Naive thymus-derived CD4-positive, alpha-beta T cell (primary cell): Measurements from ENCODE around the gene SCO1. TPM values are rescaled to one million over a fixed set of nuclear protein-coding genes. Genes with fewer than 3 reads are reported as not detected.

ENCODE experiments used
- ATAC-seq: fragments of 150-1000 bp; cut with Tn5 transposase; 2 replicates; pipeline ENCODE4 v1.10.0; 2021; ENCODE audit warnings: mild to moderate bottlenecking, moderate library complexity
- CTCF ChIA-PET: fragments of 350-600 bp; sonication (Branson Sonifier 250); formaldehyde crosslinking; loops from one replicate; lab custom pipeline; 2021; ENCODE audit warnings: antibody characterized with exemption; lab: Charles Lee
- POLR2A ChIA-PET: fragments of 350-600 bp; sonication (Branson Sonifier 250); formaldehyde crosslinking; loops from one replicate; lab custom pipeline; 2021; ENCODE audit warnings: antibody characterized with exemption, inconsistent platforms; lab: Charles Lee
- DNase-seq, 9 donors: peaks; one replicate each; pipeline versions ENCODE4 v3.0.0 to v3.0.0-alpha.2; 2020 to 2022; ENCODE audit warnings: mixed read lengths in 1 of 9
- H3K27ac ChIP-seq: one replicate; pipeline ENCODE4 v1.7.0; 2013; ENCODE audit warnings: mild to moderate bottlenecking, low read depth, low read length, moderate library complexity
- H3K27me3 ChIP-seq, 2 donors: one replicate each; pipeline ENCODE4 v1.7.0; 2013; ENCODE audit warnings: low read length in 2 of 2, mild to moderate bottlenecking in 2 of 2, moderate library complexity in 2 of 2; ENCODE audit not compliant: control insufficient read depth in 2 of 2, insufficient read depth in 2 of 2
- H3K36me3 ChIP-seq, 3 experiments: 1 replicate in 2 of 3; 2 replicates in 1 of 3; pipeline ENCODE4 v1.7.0; 2013; ENCODE audit warnings: low read length in 3 of 3, mild to moderate bottlenecking in 3 of 3, moderate library complexity in 1 of 3; ENCODE audit not compliant: insufficient read depth in 3 of 3, control insufficient read depth in 2 of 3
- H3K4me1 ChIP-seq, 2 donors: one replicate each; pipeline ENCODE4 v1.7.0; 2013; ENCODE audit warnings: low read length in 2 of 2, mild to moderate bottlenecking in 2 of 2, moderate library complexity in 1 of 2; ENCODE audit not compliant: control insufficient read depth in 2 of 2, insufficient read depth in 2 of 2
- H3K4me3 ChIP-seq: 2 replicates; pipeline ENCODE4 v1.7.0; 2013; ENCODE audit warnings: mild to moderate bottlenecking, low read length
- H3K9me3 ChIP-seq, 3 experiments: 1 replicate in 2 of 3; 2 replicates in 1 of 3; pipeline ENCODE4 v1.7.0; 2013; ENCODE audit warnings: low read length in 3 of 3; ENCODE audit not compliant: control insufficient read depth in 2 of 3
- H3K27ac Mint-ChIP-seq, 9 donors: one replicate each; pipeline ENCODE4 v1.8.0; 2020 to 2022; ENCODE audit warnings: mixed read lengths in 9 of 9, mild to moderate bottlenecking in 8 of 9, moderate library complexity in 5 of 9, inconsistent platforms in 2 of 9
- H3K27me3 Mint-ChIP-seq, 5 donors: one replicate each; pipeline ENCODE4 v1.8.0; 2021 to 2022; ENCODE audit warnings: mixed read lengths in 5 of 5, mild to moderate bottlenecking in 1 of 5
- H3K36me3 Mint-ChIP-seq, 5 donors: one replicate each; pipeline ENCODE4 v1.8.0; 2020 to 2022; ENCODE audit warnings: mixed read lengths in 5 of 5, mild to moderate bottlenecking in 3 of 5, inconsistent platforms in 1 of 5
- H3K4me1 Mint-ChIP-seq, 7 donors: one replicate each; pipeline ENCODE4 v1.8.0; 2020 to 2022; ENCODE audit warnings: mixed read lengths in 7 of 7, mild to moderate bottlenecking in 3 of 7, inconsistent platforms in 1 of 7
- H3K4me3 Mint-ChIP-seq, 10 donors: one replicate each; pipeline ENCODE4 v1.8.0; 2020 to 2022; ENCODE audit warnings: mild to moderate bottlenecking in 10 of 10, mixed read lengths in 10 of 10, moderate library complexity in 6 of 10, inconsistent platforms in 2 of 10
- H3K9me3 Mint-ChIP-seq, 11 donors: one replicate each; pipeline ENCODE4 v1.8.0; 2020 to 2022; ENCODE audit warnings: mixed read lengths in 11 of 11, mild to moderate bottlenecking in 4 of 11, inconsistent platforms in 1 of 11, moderate library complexity in 1 of 11
- intact Hi-C, 2 donors: fragments of 100-400 bp; cut with micrococcal nuclease; formaldehyde crosslinking; loops; one replicate each; pipeline ENCODE4 v1.15.1; 2023
- polyA plus RNA-seq, 2 donors: library from polyadenylated mRNA; unstranded; fragments of 300-500 nt; fragmentation: Illumina TruSeq; gene quantifications; one replicate each; pipeline ENCODE4 v1.2.3, GENCODE V29; 2021
- total RNA-seq, 6 experiments: library from RNA in 5 of 6; stranded (reverse) in 5 of 6; gene quantifications; 1 replicate in 5 of 6; 2 replicates in 1 of 6; pipeline ENCODE4 v1.2.3 and lab custom pipeline; 2021 to 2026

Gene SCO1
- total and polyA plus RNA-seq, 7 experiments from 2014 or later: 13.6 to 29.2 (median 17.5) TPM

DNA sequence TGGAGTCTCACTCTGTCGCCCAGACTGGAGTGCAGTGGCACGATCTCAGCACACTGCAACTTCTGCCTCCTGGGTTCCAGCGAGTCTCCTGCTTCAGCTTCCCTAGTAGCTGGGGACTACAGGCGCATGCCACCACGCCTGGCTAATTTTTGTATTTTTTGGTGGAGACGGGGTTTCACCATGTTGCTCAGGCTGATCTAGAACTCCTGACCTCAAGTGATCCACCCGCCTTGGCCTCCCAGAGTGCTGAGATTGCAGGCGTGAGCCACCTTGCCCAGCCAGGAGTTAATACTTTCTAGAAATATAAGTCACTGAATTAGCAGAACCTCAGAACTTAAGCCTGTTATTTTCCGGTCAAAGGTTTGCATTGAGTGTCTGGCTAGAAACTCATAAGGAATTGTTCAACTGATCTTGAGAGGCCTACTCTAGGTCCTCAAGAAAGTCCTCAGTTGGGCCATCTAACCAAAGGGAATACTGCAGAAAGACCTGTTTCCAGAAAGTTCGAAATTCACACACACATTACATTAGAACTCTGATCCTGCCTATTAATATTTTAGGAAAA, 31.1 kb upstream of the SCO1 start:
- Histone ChIP-seq H3K36me3 (peaks cover 0 to 9% (median 0%) of the 10 kb centered on the region in 3 experiments), H3K27me3 (peaks cover 0 to 4% of the 10 kb centered on the region in 2 donors), H3K4me3 (no peak overlapping the region), H3K4me1 (no peaks in the 10 kb centered on the region), H3K27ac (peak overlapping the region; percentile 28), H3K9me3 (no peaks in the 10 kb centered on the region)
- Mint-ChIP-seq H3K27me3 (peaks cover 0 to 8% (median 0%) of the 10 kb centered on the region in 5 donors), H3K36me3 (peaks cover 0 to 4% (median 0%) of the 10 kb centered on the region in 5 donors), H3K27ac (peak overlapping the region in 7 of 9 donors; percentile 28 to 88 (median 77)), H3K9me3 (no peaks in the 10 kb centered on the region), H3K4me3 (peak overlapping the region in 8 of 10 donors; percentile 6 to 97 (median 92)), H3K4me1 (peaks cover 7 to 55% (median 25%) of the 10 kb centered on the region in 7 donors)
- no peak for DNase-seq
- intact Hi-C loops: no loop called here
- CTCF ChIA-PET: no interaction called here
- POLR2A ChIA-PET: no interaction called here
- no peak for ATAC-seq

DNA sequence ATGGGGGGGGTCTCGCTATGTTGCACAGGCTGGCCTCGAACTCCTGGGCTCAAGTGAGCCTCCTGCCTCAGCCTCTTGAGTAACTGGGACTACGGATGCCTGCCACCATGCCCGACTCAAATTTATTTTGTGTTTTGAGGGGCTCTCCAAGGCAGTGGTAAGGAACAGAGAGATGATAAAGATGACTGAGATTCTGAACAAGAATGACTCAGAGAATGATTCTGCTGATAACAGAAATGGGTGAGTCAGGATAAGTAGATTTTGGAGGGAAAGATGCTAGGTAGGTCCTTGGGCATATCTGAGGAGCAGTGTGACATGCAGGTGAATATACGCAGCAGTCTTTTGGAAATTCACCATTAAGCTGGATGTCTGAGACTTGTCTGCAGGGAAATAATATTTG, 29.9 kb upstream of the SCO1 start:
- Histone ChIP-seq H3K36me3 (peaks cover 0 to 9% (median 0%) of the 10 kb centered on the region in 3 experiments), H3K27me3 (peaks cover 0 to 4% of the 10 kb centered on the region in 2 donors), H3K27ac (no peak overlapping the region), H3K9me3 (no peaks in the 10 kb centered on the region), H3K4me3 (no peak overlapping the region), H3K4me1 (no peaks in the 10 kb centered on the region)
- Mint-ChIP-seq H3K27me3 (peaks cover 0 to 8% (median 0%) of the 10 kb centered on the region in 5 donors), H3K4me1 (peaks cover 7 to 55% (median 25%) of the 10 kb centered on the region in 7 donors), H3K4me3 (peak overlapping the region in 5 of 10 donors; percentile 5 to 52 (median 33)), H3K36me3 (peaks cover 0 to 4% (median 0%) of the 10 kb centered on the region in 5 donors), H3K27ac (peak overlapping the region in 7 of 9 donors; percentile 10 to 79 (median 46)), H3K9me3 (no peaks in the 10 kb centered on the region)
- ATAC-seq (no peak), DNase-seq (no peak)
- CTCF ChIA-PET: no interaction called here
- intact Hi-C loops: no loop called here
- POLR2A ChIA-PET: interaction anchor here (1.2 kb wide), 1 partner anchor 27 kb away, joined by 7 read pairs; no protein-coding TSS in a partner anchor

DNA sequence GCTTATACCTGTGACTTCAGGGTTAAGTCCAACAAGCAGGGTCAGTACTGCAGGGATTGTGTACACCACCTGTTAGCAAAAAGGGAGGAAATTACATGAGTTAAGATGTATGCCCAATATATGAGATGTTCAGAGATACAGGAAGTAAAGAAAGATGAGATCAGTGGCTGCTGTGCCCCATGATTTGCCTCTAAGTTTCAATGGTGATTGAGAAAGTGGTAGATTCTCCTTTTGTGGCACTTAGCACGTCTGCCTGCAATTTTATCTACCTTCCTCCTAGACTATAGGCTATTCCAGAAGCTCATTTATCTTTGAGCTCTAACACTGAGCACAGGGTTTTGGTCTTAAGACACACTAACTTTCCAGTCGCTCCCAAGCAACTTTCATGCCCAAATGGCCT, 28.9 kb upstream of the SCO1 start:
- CTCF ChIA-PET: interaction anchor here (0.6 kb wide), 1 partner anchor 120 kb away, joined by 4 read pairs; no protein-coding TSS in a partner anchor
- Mint-ChIP-seq H3K4me1 (peaks cover 7 to 51% (median 25%) of the 10 kb centered on the region in 7 donors), H3K4me3 (no peak overlapping the region)

DNA sequence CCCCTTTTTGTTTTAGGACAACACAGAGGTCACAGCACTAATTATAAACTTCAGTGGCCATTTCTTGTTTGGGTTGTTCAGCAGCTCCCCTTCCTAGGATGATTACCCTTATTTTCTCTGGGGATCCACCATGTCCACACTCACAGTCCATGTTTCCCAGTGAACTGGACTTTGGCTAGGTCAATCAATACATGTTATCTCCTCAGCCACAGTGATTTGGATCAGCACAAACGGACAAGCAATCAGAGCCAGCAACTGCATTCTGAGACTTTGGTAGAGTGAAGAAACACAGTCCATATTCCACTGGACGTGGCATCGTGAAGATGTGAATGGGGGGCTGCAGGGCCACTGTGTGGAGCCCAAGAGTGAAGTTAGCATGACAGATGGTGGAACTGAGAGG, 27.9 kb upstream of the SCO1 start:
- H3K4me3 ChIP-seq: no peak overlapping the region
- H3K4me3 Mint-ChIP-seq: no peak overlapping the region
- peak overlapping the region in 5 of 9 donors; percentile 9 to 55 (median 46) for H3K27ac Mint-ChIP-seq
- H3K4me1 Mint-ChIP-seq: peaks cover 4 to 44% (median 19%) of the 10 kb centered on the region in 7 donors
- H3K27me3 Mint-ChIP-seq: peaks cover 0 to 8% (median 0%) of the 10 kb centered on the region in 5 donors
- no peak for DNase-seq
- no peak overlapping the region for H3K27ac ChIP-seq
- ChIA-PET CTCF (no interaction called here), POLR2A (interaction anchor here (0.9 kb wide), 1 partner anchor 8 kb away, joined by 4 read pairs; no protein-coding TSS in a partner anchor)
- peaks cover 0 to 4% (median 0%) of the 10 kb centered on the region in 5 donors for H3K36me3 Mint-ChIP-seq
- intact Hi-C loops: no loop called here
- H3K4me1 ChIP-seq: no peaks in the 10 kb centered on the region
- H3K9me3 Mint-ChIP-seq: no peaks in the 10 kb centered on the region
- no peaks in the 10 kb centered on the region for H3K9me3 ChIP-seq
- H3K27me3 ChIP-seq: peaks cover 0 to 4% of the 10 kb centered on the region in 2 donors
- H3K36me3 ChIP-seq: peaks cover 0 to 9% (median 0%) of the 10 kb centered on the region in 3 experiments
- ATAC-seq: no peak

More for the DNA sequence above, 28.9 kb upstream of the SCO1 start:
- DNase-seq: no peak
- no peaks in the 10 kb centered on the region for H3K4me1 ChIP-seq
- peaks cover 0 to 4% (median 0%) of the 10 kb centered on the region in 5 donors for H3K36me3 Mint-ChIP-seq
- ATAC-seq: no peak
- peaks cover 0 to 9% (median 0%) of the 10 kb centered on the region in 3 experiments for H3K36me3 ChIP-seq
- H3K9me3 Mint-ChIP-seq: no peaks in the 10 kb centered on the region
- peak overlapping the region in 6 of 9 donors; percentile 7 to 79 (median 45) for H3K27ac Mint-ChIP-seq
- no peaks in the 10 kb centered on the region for H3K9me3 ChIP-seq
- H3K27ac ChIP-seq: no peak overlapping the region
- intact Hi-C loops: no loop called here
- peaks cover 0 to 8% (median 0%) of the 10 kb centered on the region in 5 donors for H3K27me3 Mint-ChIP-seq
- no peak overlapping the region for H3K4me3 ChIP-seq
- peaks cover 0 to 4% of the 10 kb centered on the region in 2 donors for H3K27me3 ChIP-seq
- POLR2A ChIA-PET: interaction anchor here (0.6 kb wide), 1 partner anchor 22 kb away, joined by 3 read pairs; no protein-coding TSS in a partner anchor

DNA sequence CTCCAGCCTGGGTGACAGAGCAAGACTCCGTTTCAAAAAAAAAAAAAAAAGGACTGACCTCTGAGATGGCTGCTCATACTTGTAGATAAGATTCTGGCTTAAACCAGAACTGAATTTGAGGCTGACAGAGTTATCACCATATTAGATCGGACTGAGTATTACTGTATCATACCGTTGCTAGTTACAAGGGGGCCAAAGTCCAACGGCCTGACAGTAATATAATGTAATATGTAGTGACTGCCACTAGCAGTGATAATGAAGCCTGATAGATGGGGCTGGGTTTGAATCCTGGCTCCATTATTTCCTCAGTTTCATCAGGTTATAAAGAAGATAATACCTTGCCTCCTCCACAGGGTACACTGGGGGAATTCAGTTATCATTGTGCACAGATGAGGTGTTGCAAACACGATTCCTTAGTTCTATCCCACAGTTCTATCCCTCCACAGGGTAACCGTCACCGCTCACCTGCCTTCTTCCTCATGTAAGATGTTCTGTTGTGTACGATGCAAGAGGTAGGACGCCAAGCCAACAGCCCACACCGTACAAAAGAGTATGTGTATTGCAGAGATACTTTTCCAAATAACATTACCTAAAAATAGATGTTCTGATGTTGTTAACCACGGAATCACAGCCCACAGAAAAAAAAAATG, 27.3 kb upstream of the SCO1 start:
- no peak for DNase-seq
- Mint-ChIP-seq H3K36me3 (peaks cover 0 to 4% (median 0%) of the 10 kb centered on the region in 5 donors), H3K4me1 (peaks cover 0 to 45% (median 15%) of the 10 kb centered on the region in 7 donors), H3K9me3 (no peaks in the 10 kb centered on the region), H3K27me3 (peaks cover 0 to 4% (median 0%) of the 10 kb centered on the region in 5 donors), H3K4me3 (no peak overlapping the region), H3K27ac (peak overlapping the region in 4 of 9 donors; percentile 13 to 54 (median 46))
- Histone ChIP-seq H3K27me3 (peaks cover 0 to 4% of the 10 kb centered on the region in 2 donors), H3K4me1 (no peaks in the 10 kb centered on the region), H3K27ac (no peak overlapping the region), H3K9me3 (no peaks in the 10 kb centered on the region), H3K36me3 (peaks cover 0 to 5% (median 0%) of the 10 kb centered on the region in 3 experiments), H3K4me3 (no peak overlapping the region)
- intact Hi-C loops: no loop called here
- POLR2A ChIA-PET: interaction anchor here (0.9 kb wide), 1 partner anchor 8 kb away, joined by 4 read pairs; no protein-coding TSS in a partner anchor
- CTCF ChIA-PET: no interaction called here
- ATAC-seq: no peak

DNA sequence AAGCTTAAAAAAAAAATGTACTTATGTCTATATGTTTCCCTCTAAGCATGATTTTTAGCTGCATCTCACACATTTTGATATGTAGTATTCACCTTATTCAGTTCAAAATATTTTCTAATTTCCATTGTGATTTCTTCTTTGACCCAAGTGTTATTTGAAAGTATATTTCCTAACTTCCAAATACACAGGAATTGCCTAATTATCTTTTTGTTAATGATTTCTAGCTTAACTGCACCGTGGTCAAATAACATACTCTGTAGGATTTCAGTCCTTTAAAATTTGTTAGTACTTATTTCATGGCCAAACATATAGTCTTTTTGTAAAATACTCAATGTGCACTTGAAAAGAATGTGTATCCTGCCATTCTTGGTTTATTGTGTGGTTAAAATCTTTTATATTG, 21.2 kb upstream of the SCO1 start:
- H3K4me3 Mint-ChIP-seq: no peak overlapping the region
- H3K9me3 Mint-ChIP-seq: no peaks in the 10 kb centered on the region
- Histone ChIP-seq H3K27ac (no peak overlapping the region), H3K27me3 (no peaks in the 10 kb centered on the region), H3K4me3 (no peak overlapping the region), H3K36me3 (no peaks in the 10 kb centered on the region), H3K9me3 (no peaks in the 10 kb centered on the region), H3K4me1 (no peaks in the 10 kb centered on the region)
- ChIA-PET CTCF (no interaction called here), POLR2A (interaction anchor here (1.1 kb wide), 2 partner anchors 11 to 16 kb away, joined by 4 to 8 read pairs; partner anchors contain the start of gene TMEM220)
- no peaks in the 10 kb centered on the region for H3K27me3 Mint-ChIP-seq
- DNase-seq (no peak), ATAC-seq (no peak)
- H3K4me1 Mint-ChIP-seq: peaks cover 0 to 18% (median 4%) of the 10 kb centered on the region in 7 donors
- peak overlapping the region in 6 of 9 donors; percentile 14 to 75 (median 62) for H3K27ac Mint-ChIP-seq
- intact Hi-C loops: no loop called here
- H3K36me3 Mint-ChIP-seq: peaks cover 0 to 30% (median 11%) of the 10 kb centered on the region in 5 donors
